Measurements from ENCODE around the gene RPRD1A.

DNA sequence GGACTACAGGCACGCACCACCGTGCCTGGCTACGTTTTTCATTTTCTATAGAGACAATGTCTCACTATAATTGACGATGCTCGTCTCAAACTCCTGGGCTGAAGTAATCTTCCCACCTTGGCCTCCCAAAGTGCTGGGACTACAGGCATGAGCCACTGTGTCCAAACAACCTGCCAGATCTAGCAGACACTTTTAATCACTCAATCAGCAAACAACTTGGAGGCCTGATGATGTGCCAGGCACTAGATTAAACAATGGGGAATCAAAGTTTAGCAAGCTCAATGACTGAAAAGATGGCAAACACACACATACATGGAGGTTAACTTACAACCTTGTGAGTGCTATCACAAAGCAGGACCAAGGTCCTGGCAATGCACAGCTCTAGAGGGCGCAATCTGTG, 124.7 kb downstream of the RPRD1A start:
- TF ChIP-seq POLR2A (IDR thresholded peaks at IDR 0.05; ENCODE audit: low read depth, low read length) (no peak), SPI1 (IDR thresholded peaks at IDR 0.05; ENCODE audit: low read depth, low read length) (no peak)
